CD14-positive monocyte (primary cell): ENCODE measurements around the gene CYTL1. TPM values are rescaled to one million over a fixed set of nuclear protein-coding genes. Genes with fewer than 3 reads are reported as not detected.

Experiments
- DNase-seq, 3 donors: peaks; one replicate each; pipeline ENCODE4 v3.0.0-alpha.2; 2011 to 2022
- H2AFZ ChIP-seq: 2 replicates; pipeline ENCODE4 v1.6.0; 2012; ENCODE audit warnings: mild to moderate bottlenecking, low read depth, low read length, inconsistent platforms; ENCODE audit not compliant: insufficient read depth, poor library complexity, severe bottlenecking
- H3K27ac ChIP-seq, 2 donors: 1 replicate in 1 of 2; 2 replicates in 1 of 2; pipeline ENCODE4 v1.5.1; 2012 to 2013; ENCODE audit warnings: low read length in 2 of 2, control low read depth in 1 of 2, inconsistent platforms in 1 of 2, low read depth in 1 of 2, mild to moderate bottlenecking in 1 of 2
- H3K27me3 ChIP-seq, 2 donors: one replicate each; pipeline versions ENCODE4 v1.6.0 to v1.6.1; 2011 to 2013; ENCODE audit warnings: low read length in 2 of 2; ENCODE audit not compliant: control insufficient read depth in 2 of 2, insufficient read depth in 2 of 2
- H3K36me3 ChIP-seq, 2 donors: replicated peaks in 1 of 2; 1 replicate in 1 of 2; 2 replicates in 1 of 2; pipeline versions ENCODE4 v1.5.1 to v1.6.1; 2012 to 2013; ENCODE audit warnings: low read length in 2 of 2, control low read depth in 1 of 2, inconsistent platforms in 1 of 2, mild to moderate bottlenecking in 1 of 2; ENCODE audit not compliant: insufficient read depth in 2 of 2, control insufficient read depth in 1 of 2
- H3K4me1 ChIP-seq, 2 donors: 1 replicate in 1 of 2; 2 replicates in 1 of 2; pipeline versions ENCODE4 v1.5.1 to v1.6.1; 2012 to 2013; ENCODE audit warnings: low read length in 2 of 2, control low read depth in 1 of 2, inconsistent platforms in 1 of 2, mild to moderate bottlenecking in 1 of 2, moderate library complexity in 1 of 2; ENCODE audit not compliant: insufficient read depth in 2 of 2, control insufficient read depth in 1 of 2
- H3K4me2 ChIP-seq: replicated peaks from 2 replicates; pipeline ENCODE3; 2012; ENCODE audit warnings: low read length, moderate library complexity, mild to moderate bottlenecking; ENCODE audit not compliant: poor library complexity, severe bottlenecking; ENCODE audit errors: extremely low read depth
- H3K4me3 ChIP-seq, 3 experiments: fragments of 200-600 bp in 1 of 3; sonication (generic) in 1 of 3; replicated peaks in 1 of 3; 1 replicate in 2 of 3; 2 replicates in 1 of 3; pipeline ENCODE4 v1.5.1; 2011 to 2013; ENCODE audit warnings: low read length in 3 of 3, mild to moderate bottlenecking in 3 of 3, control low read depth in 2 of 3, low read depth in 2 of 3, inconsistent platforms in 1 of 3, moderate library complexity in 1 of 3
- H3K79me2 ChIP-seq: 2 replicates; pipeline ENCODE4 v1.6.0; 2012; ENCODE audit warnings: mild to moderate bottlenecking, control low read depth, inconsistent platforms, low read length, moderate library complexity; ENCODE audit not compliant: insufficient read depth
- H3K9ac ChIP-seq: 2 replicates; pipeline ENCODE4 v1.6.0; 2017; ENCODE audit warnings: low read length, mild to moderate bottlenecking; ENCODE audit not compliant: insufficient read depth, poor library complexity, severe bottlenecking
- H3K9me3 ChIP-seq, 2 donors: replicated peaks in 1 of 2; 1 replicate in 1 of 2; 2 replicates in 1 of 2; pipeline versions ENCODE4 v1.5.1 to v1.6.1; 2012 to 2013; ENCODE audit warnings: low read length in 2 of 2, control low read depth in 1 of 2; ENCODE audit not compliant: control insufficient read depth in 1 of 2, insufficient read depth in 1 of 2
- H4K20me1 ChIP-seq: 2 replicates; pipeline ENCODE4 v1.6.0; 2012; ENCODE audit warnings: mild to moderate bottlenecking, low read length, control low read depth, moderate library complexity; ENCODE audit not compliant: insufficient read depth
- H3K27ac Mint-ChIP-seq, 7 donors: one replicate each; pipeline ENCODE4 v1.8.0; 2020; ENCODE audit warnings: mild to moderate bottlenecking in 7 of 7, mixed read lengths in 7 of 7, moderate library complexity in 6 of 7, inconsistent platforms in 2 of 7
- H3K27me3 Mint-ChIP-seq, 3 donors: one replicate each; pipeline ENCODE4 v1.8.0; 2021 to 2022; ENCODE audit warnings: low read depth in 3 of 3, mild to moderate bottlenecking in 3 of 3, mixed read lengths in 3 of 3, moderate library complexity in 3 of 3, inconsistent platforms in 1 of 3
- H3K36me3 Mint-ChIP-seq, 2 donors: one replicate each; pipeline ENCODE4 v1.8.0; 2020; ENCODE audit warnings: mixed read lengths in 2 of 2, inconsistent platforms in 1 of 2, mild to moderate bottlenecking in 1 of 2
- H3K4me1 Mint-ChIP-seq: one replicate; pipeline ENCODE4 v1.8.0; 2020; ENCODE audit warnings: mild to moderate bottlenecking, mixed read lengths
- H3K4me3 Mint-ChIP-seq, 2 donors: one replicate each; pipeline ENCODE4 v1.8.0; 2020; ENCODE audit warnings: mild to moderate bottlenecking in 2 of 2, mixed read lengths in 2 of 2, moderate library complexity in 1 of 2
- H3K9me3 Mint-ChIP-seq, 7 donors: one replicate each; pipeline ENCODE4 v1.8.0; 2020 to 2022; ENCODE audit warnings: mixed read lengths in 7 of 7, mild to moderate bottlenecking in 6 of 7, moderate library complexity in 6 of 7, inconsistent platforms in 2 of 7
- CTCF ChIP-seq: fragments of 200-600 bp; IDR thresholded peaks from one replicate; pipeline ENCODE4 v1.8.0; 2022; ENCODE audit warnings: antibody characterized with exemption, mild to moderate bottlenecking
- WGBS: methylation state at CpG from one replicate; pipeline ENCODE4 v1.1.5; 2013; ENCODE audit warnings: missing lambda C conversion rate; ENCODE audit not compliant: insufficient coverage; 5-methylcytosine and 5-hydroxymethylcytosine counted together
- intact Hi-C, 2 donors: fragments of 100-400 bp; cut with micrococcal nuclease; formaldehyde crosslinking; loops; one replicate each; pipeline versions ENCODE4 v1.15.0 to v1.15.1; 2023
- polyA plus RNA-seq, 3 donors: library from polyadenylated mRNA; depleted of rRNA in 1 of 3; unstranded in 2 of 3; stranded (reverse) in 1 of 3; fragments of 300-500 nt in 2 of 3; fragments of >200 nt in 1 of 3; fragmentation: Illumina TruSeq in 2 of 3; gene quantifications; 1 replicate in 2 of 3; 2 replicates in 1 of 3; pipeline ENCODE4 v1.2.3, GENCODE V29; 2012 to 2021

The CYTL1 gene
- polyA plus RNA-seq, 3 donors = 0.32 to 0.56 TPM; not detected in 1

DNA sequence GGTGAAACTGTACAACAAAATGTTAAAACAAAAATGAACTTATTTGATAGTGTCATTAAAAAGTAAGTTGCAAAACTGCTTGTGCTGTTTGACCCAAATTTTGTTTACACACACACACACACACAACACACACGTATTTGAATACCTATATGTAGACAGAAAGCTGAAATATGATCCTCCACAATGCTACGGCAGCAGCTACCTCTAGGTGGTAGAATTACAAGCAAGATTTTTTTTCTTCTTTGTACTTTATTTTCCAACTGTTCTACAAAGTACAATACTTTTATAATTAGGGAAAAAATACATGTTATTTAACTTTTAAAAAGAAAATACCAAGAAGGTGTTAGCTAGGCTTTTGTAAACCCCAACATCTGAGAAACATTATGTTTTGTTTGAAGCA lies 1.2 kb downstream of the CYTL1 start:
- H3K9ac ChIP-seq = no peak overlapping the region
- H3K36me3 ChIP-seq = no peaks in the 10 kb centered on the region
- H3K27ac ChIP-seq = no peak overlapping the region
- H2AFZ ChIP-seq = peak overlapping the region; percentile 77
- no peak overlapping the region for H3K4me2 ChIP-seq
- intact Hi-C loops = no loop called here
- peak overlapping the region in 1 of 2 donors; percentile 51 for H3K4me3 Mint-ChIP-seq
- no peaks in the 10 kb centered on the region for H3K27me3 ChIP-seq
- H3K4me1 Mint-ChIP-seq = peaks cover 17% of the 10 kb centered on the region
- no peak overlapping the region for H3K4me3 ChIP-seq
- no peaks in the 10 kb centered on the region for H3K9me3 ChIP-seq
- WGBS = no CpG with 5 or more reads among the region's 2 CpGs
- TF ChIP-seq CTCF = no peak
- no peaks in the 10 kb centered on the region for H4K20me1 ChIP-seq
- no peak overlapping the region for H3K27ac Mint-ChIP-seq
- no peak for DNase-seq
- H3K4me1 ChIP-seq = peaks cover 8 to 13% of the 10 kb centered on the region in 2 donors
- peaks cover 0 to 8% (median 7%) of the 10 kb centered on the region in 3 donors for H3K27me3 Mint-ChIP-seq
- H3K36me3 Mint-ChIP-seq = no peaks in the 10 kb centered on the region
- no peaks in the 10 kb centered on the region for H3K79me2 ChIP-seq
- peaks cover 0 to 4% (median 0%) of the 10 kb centered on the region in 7 donors for H3K9me3 Mint-ChIP-seq

GRCh38 chr4:5014007-5014682 lies 5.1 kb downstream of the CYTL1 start:
- Histone ChIP-seq H3K79me2 (no peaks in the 10 kb centered on the region), H3K27ac (no peak overlapping the region), H3K9ac (no peak overlapping the region), H3K9me3 (no peaks in the 10 kb centered on the region), H4K20me1 (no peaks in the 10 kb centered on the region), H2AFZ (no peak overlapping the region), H3K4me3 (no peak overlapping the region), H3K4me1 (peaks cover 3 to 8% of the 10 kb centered on the region in 2 donors), H3K36me3 (no peaks in the 10 kb centered on the region), H3K4me2 (no peak overlapping the region), H3K27me3 (no peaks in the 10 kb centered on the region)
- Mint-ChIP-seq H3K27ac (no peak overlapping the region), H3K4me3 (no peak overlapping the region), H3K9me3 (peaks cover 0 to 2% (median 0%) of the 10 kb centered on the region in 7 donors), H3K27me3 (peaks cover 0 to 5% (median 2%) of the 10 kb centered on the region in 3 donors), H3K4me1 (peaks cover 13% of the 10 kb centered on the region), H3K36me3 (no peaks in the 10 kb centered on the region)
- 67% methylated on average over 2 of the region's 7 CpGs for WGBS
- intact Hi-C loops = no loop called here
- no peak for TF ChIP-seq CTCF
- DNase-seq = no peak
